A673 (cell line): ENCODE measurements around the gene ASB11. TPM values are rescaled to one million over a fixed set of nuclear protein-coding genes. Genes with fewer than 3 reads are reported as not detected.

Experiments
- BruUV-seq: library from RNA; stranded (reverse); fragments of 400-500 nt; replicated peaks from 2 replicates; lab custom pipeline; 2021; lab: Mats Ljungman, UMichigan
- CTCF ChIA-PET: fragments of 300-600 bp; sonication (Branson Sonifier 250); formaldehyde crosslinking; loops from one replicate; lab custom pipeline; 2022; ENCODE audit warnings: antibody characterized with exemption; lab: Charles Lee
- POLR2A ChIA-PET: fragments of 300-600 bp; sonication (Branson Sonifier 250); formaldehyde crosslinking; loops from one replicate; lab custom pipeline; 2022; ENCODE audit warnings: antibody characterized with exemption; ENCODE audit not compliant: low non-redundant PET; lab: Charles Lee
- DNase-seq: peaks from one replicate; pipeline ENCODE4 v3.0.0-alpha.2; 2015; ENCODE audit warnings: low spot score
- H3K27ac ChIP-seq: fragments of 200-600 bp; sonication (generic); 2 replicates; pipeline ENCODE4 v1.5.1; 2016; ENCODE audit warnings: mixed run types, low read depth, mild to moderate bottlenecking, mixed read lengths, antibody characterized with exemption, low read length; ENCODE audit not compliant: poor library complexity, severe bottlenecking
- H3K27me3 ChIP-seq: fragments of 200-600 bp; sonication (generic); replicated peaks from 2 replicates; pipeline ENCODE4 v1.6.1; 2017; ENCODE audit warnings: mixed run types, low read depth, mild to moderate bottlenecking, mixed read lengths, antibody characterized with exemption, low read length; ENCODE audit not compliant: insufficient read depth, poor library complexity
- H3K36me3 ChIP-seq: fragments of 200-600 bp; sonication (generic); 2 replicates; pipeline ENCODE4 v1.6.1; 2016; ENCODE audit warnings: mixed run types, mild to moderate bottlenecking, mixed read lengths, antibody characterized with exemption, low read length; ENCODE audit not compliant: insufficient read depth, poor library complexity, severe bottlenecking
- H3K4me1 ChIP-seq: fragments of 200-600 bp; sonication (generic); 2 replicates; pipeline ENCODE4 v1.6.1; 2017; ENCODE audit warnings: mixed run types, mild to moderate bottlenecking, mixed read lengths, antibody characterized with exemption, low read length; ENCODE audit not compliant: insufficient read depth, poor library complexity, severe bottlenecking
- H3K4me3 ChIP-seq: fragments of 200-600 bp; sonication (generic); 2 replicates; pipeline ENCODE4 v1.5.1; 2016; ENCODE audit warnings: low read depth, mixed run types, mild to moderate bottlenecking, mixed read lengths, low read length; ENCODE audit not compliant: poor library complexity, severe bottlenecking
- H3K9me3 ChIP-seq: fragments of 200-600 bp; sonication (generic); 2 replicates; pipeline ENCODE4 v1.6.1; 2016; ENCODE audit warnings: mixed run types, low read depth, mild to moderate bottlenecking, mixed read lengths, antibody characterized with exemption, low read length; ENCODE audit not compliant: poor library complexity, severe bottlenecking
- EZH2 ChIP-seq: fragments of 200-600 bp; sonication (generic); IDR thresholded peaks from 2 replicates; pipeline ENCODE4 v1.6.1; 2017; ENCODE audit warnings: borderline replicate concordance, low read depth, mild to moderate bottlenecking, mixed read lengths, antibody characterized with exemption, low read length; ENCODE audit not compliant: poor library complexity, severe bottlenecking
- intact Hi-C: fragments of 100-400 bp; cut with micrococcal nuclease; formaldehyde crosslinking; loops from one replicate; pipeline ENCODE4 v1.10.0; 2022; ENCODE audit not compliant: unreplicated experiment
- total RNA-seq: library from RNA; stranded (reverse); gene quantifications from 2 replicates; pipeline ENCODE4 v1.2.3, GENCODE V29; 2021
- TF ChIP-seq, protein P1 (sequence below): fragments of 300-800, 200-600 bp; sonication (generic); conservative IDR thresholded peaks from 2 replicates; pipeline ENCODE4 v1.5.1; 2017; ENCODE audit warnings: low read depth, mild to moderate bottlenecking, antibody characterized with exemption, low read length, moderate library complexity, mixed read lengths

Gene ASB11
- total RNA-seq, 1 experiment from 2014 or later, result 0.62 TPM

DNA sequence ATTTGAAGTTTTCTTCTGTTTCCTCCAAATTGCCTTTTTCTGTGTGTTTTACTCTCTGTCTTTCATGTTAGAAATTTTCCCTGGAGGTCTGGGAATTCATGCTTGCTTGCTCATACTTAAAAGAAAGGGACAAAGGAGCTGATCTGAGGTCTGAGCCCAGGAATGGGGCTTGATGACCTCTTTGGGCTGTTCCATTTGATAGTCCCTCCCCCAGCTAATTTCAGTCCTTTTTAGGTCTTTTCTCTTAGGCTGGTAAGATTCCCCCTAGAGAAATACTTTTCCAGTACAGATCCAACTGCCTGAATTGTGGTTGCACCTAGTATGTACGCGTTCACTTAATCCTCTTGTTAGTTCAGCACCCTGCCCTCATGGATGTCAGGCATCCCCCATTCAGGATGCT, 25.4 kb upstream of the ASB11 start:
- no peak for TF ChIP-seq EZH2
- TF ChIP-seq, protein P1, sequence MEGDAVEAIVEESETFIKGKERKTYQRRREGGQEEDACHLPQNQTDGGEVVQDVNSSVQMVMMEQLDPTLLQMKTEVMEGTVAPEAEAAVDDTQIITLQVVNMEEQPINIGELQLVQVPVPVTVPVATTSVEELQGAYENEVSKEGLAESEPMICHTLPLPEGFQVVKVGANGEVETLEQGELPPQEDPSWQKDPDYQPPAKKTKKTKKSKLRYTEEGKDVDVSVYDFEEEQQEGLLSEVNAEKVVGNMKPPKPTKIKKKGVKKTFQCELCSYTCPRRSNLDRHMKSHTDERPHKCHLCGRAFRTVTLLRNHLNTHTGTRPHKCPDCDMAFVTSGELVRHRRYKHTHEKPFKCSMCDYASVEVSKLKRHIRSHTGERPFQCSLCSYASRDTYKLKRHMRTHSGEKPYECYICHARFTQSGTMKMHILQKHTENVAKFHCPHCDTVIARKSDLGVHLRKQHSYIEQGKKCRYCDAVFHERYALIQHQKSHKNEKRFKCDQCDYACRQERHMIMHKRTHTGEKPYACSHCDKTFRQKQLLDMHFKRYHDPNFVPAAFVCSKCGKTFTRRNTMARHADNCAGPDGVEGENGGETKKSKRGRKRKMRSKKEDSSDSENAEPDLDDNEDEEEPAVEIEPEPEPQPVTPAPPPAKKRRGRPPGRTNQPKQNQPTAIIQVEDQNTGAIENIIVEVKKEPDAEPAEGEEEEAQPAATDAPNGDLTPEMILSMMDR, result no peak
- ChIA-PET POLR2A (no interaction called here), CTCF (no interaction called here)
- no peaks in the 10 kb centered on the region for H3K36me3 ChIP-seq
- peaks cover 38% of the 10 kb centered on the region for H3K27me3 ChIP-seq
- no peak overlapping the region for H3K4me3 ChIP-seq
- no peaks in the 10 kb centered on the region for H3K4me1 ChIP-seq
- H3K9me3 ChIP-seq, result no peaks in the 10 kb centered on the region
- BruUV-seq, result no TSS peak
- intact Hi-C loops, result loop anchor here (10.0 kb wide), 1 partner anchor 334 kb away; no protein-coding TSS in a partner anchor
- no peak overlapping the region for H3K27ac ChIP-seq
- DNase-seq, result no peak

DNA sequence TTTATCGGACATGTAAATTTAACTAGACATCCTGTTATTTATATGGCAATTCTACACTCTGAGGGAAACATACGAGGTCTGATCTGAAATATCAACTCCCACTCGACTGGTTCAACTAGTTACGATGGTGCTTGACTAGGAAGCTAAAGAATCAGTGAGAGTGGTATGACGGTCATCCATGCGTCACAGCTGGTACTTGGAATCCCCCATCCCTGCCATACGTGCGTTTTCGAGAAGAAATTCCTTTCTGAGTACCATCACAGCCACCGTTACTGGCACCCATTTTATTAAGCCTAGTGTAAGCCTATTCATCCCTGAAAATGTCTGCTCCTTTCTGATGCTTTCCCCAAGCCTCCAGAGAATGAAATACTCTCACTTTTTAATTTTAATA, 20.6 kb upstream of the ASB11 start:
- no TSS peak for BruUV-seq
- DNase-seq, result peak; percentile 7
- intact Hi-C loops, result no loop called here
- TF ChIP-seq, protein P1, result no peak
- TF ChIP-seq EZH2, result no peak
- ChIA-PET CTCF (no interaction called here), POLR2A (no interaction called here)
- peaks cover 8% of the 10 kb centered on the region for H3K36me3 ChIP-seq
- no peaks in the 10 kb centered on the region for H3K4me1 ChIP-seq
- H3K9me3 ChIP-seq, result no peaks in the 10 kb centered on the region
- peaks cover 30% of the 10 kb centered on the region for H3K27me3 ChIP-seq
- H3K27ac ChIP-seq, result no peak overlapping the region
- peak overlapping the region; percentile 77 for H3K4me3 ChIP-seq

DNA sequence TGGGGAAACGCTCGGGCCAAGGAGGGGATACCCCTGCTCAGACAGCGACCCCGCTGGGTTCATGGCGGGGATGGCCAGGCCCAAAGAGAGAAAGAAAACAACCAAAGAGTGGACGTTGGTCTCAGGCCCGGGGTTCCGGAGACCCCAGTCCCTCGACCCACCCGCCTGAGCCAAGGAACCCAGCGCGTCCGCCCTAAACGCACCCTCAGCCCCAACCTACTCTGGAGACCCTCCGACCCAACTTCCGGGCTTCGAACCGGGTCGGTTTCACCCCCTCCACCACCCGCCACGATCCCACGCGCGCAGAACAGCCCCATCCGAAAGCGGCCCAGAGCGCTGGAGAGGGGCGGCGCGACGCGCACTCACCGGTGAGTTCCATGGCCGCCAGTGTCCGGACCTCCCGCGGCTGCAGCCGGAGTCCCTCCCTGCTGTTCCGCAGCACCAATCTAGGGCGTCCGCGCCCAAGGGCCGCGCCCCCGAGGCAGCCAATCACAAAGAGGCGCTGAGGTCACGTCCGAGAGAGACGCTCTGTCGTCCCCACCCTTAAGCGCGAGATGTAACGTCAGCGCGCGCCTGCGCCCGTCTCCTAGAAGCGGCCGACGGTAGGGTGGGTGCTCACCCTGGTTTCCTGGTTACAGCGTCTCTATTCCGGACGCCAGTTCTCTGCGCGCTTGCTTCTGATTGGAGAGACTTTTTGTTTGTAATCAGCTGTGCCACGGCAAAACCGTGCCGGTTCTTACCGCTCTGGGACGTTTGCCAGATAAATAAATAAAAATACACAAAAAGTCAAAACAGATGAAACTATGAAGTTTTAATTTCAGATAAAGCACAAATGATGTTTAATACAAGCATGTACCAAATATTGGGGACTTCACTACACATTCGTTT, 19.9 kb upstream of the ASB11 start, which contains the start of gene PIGA:
TSS of gene PIGA (minus strand) at position 389 of the 888 bp plus-strand sequence. CDS start 3,593 bp downstream, outside the sequence.
- Histone ChIP-seq H3K36me3 (peaks cover 12% of the 10 kb centered on the region), H3K4me3 (peak within 1 kb of the TSS; percentile 77), H3K27me3 (peaks cover 30% of the 10 kb centered on the region), H3K27ac (peak within 1 kb of the TSS; percentile 89), H3K4me1 (no peaks in the 10 kb centered on the region), H3K9me3 (no peaks in the 10 kb centered on the region)
- DNase-seq, result peak; percentile 97
- no TSS peak for BruUV-seq
- ChIA-PET CTCF (no interaction called here), POLR2A (no interaction called here)
- TF ChIP-seq, protein P1, result no peak
- TF ChIP-seq EZH2, result no peak
- intact Hi-C loops, result no loop called here
